ENCODE measurements around the gene CEACAM16.

Gene CEACAM16

DNA sequence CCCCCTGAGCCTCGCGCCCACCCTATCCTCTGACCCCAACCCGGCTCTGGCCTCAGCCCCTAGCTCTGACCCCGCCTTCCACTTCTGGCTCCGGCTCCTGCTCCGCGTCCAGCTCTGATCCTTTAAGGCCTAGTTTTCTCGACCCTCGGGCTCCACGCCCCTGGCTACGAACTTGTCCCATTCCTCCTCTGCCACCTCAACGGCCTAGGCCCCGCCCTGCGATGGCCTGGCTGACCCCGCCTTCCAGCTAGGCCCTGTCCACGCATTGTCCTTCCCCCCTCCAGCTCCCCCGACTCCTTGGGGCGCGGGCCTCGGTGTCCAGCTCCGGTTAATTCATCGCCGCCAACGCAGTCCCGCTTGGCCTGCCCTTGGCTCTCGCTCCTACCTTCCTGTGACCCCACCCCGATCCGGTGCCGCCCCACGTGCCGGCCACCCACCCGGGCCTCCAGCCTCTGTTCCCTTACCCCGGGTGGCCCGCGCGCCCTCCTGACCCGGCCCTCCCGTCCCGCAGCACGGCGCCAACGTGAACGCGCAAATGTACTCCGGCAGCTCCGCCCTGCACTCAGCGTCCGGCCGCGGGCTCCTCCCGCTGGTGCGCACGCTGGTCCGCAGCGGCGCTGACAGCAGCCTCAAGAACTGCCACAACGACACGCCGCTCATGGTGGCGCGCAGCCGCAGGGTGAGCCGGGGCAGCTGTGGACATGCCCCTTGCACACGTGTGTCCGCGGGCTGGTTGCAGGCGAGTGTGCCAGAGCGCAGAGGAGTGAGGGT is 59.0 kb downstream of the CEACAM16 start:
- Mint-ChIP-seq H3K27me3 (ENCODE audit: low read depth) (no peaks in the 10 kb centered on the region), H3K4me3 (no peak overlapping the region), H3K4me1 (ENCODE audit: low read depth) (peaks cover 36% of the 10 kb centered on the region), H3K27ac (peak overlapping the region; percentile 72), H3K9me3 (no peaks in the 10 kb centered on the region), H3K36me3 (ENCODE audit: low read depth) (peaks cover 52% of the 10 kb centered on the region)

- peaks cover 51% of the 10 kb centered on the region for H3K36me3 Mint-ChIP-seq (ENCODE audit: low read depth)
- H3K27me3 Mint-ChIP-seq (ENCODE audit: low read depth), result no peaks in the 10 kb centered on the region
- H3K9me3 Mint-ChIP-seq, result no peaks in the 10 kb centered on the region
- H3K27ac Mint-ChIP-seq, result peak overlapping the region; percentile 49
- H3K4me3 Mint-ChIP-seq, result no peak overlapping the region
- H3K4me1 Mint-ChIP-seq (ENCODE audit: low read depth), result peaks cover 35% of the 10 kb centered on the region
Measured at GRCh38 chr19:44758596-44758995, 59.6 kb downstream of the CEACAM16 start.

GRCh38 chr19:44759083-44759804 is 60.3 kb downstream of the CEACAM16 start:
- Mint-ChIP-seq H3K27ac (peak overlapping the region; percentile 77), H3K27me3 (ENCODE audit: low read depth) (no peaks in the 10 kb centered on the region), H3K4me1 (ENCODE audit: low read depth) (peaks cover 36% of the 10 kb centered on the region), H3K4me3 (no peak overlapping the region), H3K36me3 (ENCODE audit: low read depth) (peaks cover 49% of the 10 kb centered on the region), H3K9me3 (no peaks in the 10 kb centered on the region)
